SU-DHL-6 (cell line): ENCODE results near the gene OS9.
"Not testable (repeated sequence)": the region's sequence is repeated elsewhere in the genome, so short reads cannot be mapped to it uniquely, and the experiment has no call there.

ENCODE experiments used
- H2AFZ ChIP-seq: fragments of 200-600 bp; sonication (generic); 2 replicates; pipeline ENCODE4 v1.6.1; 2014; ENCODE audit warnings: low read depth, mild to moderate bottlenecking, moderate library complexity, mixed read lengths, antibody characterized with exemption, low read length; ENCODE audit not compliant: severe bottlenecking
- H3F3A ChIP-seq: fragments of 200-600 bp; shearing (Covaris generic); 2 replicates; pipeline ENCODE4 v1.6.0; 2016; ENCODE audit warnings: antibody characterized with exemption, mild to moderate bottlenecking; ENCODE audit not compliant: insufficient read depth
- H3K27ac ChIP-seq: fragments of 200-600 bp; sonication (generic); 2 replicates; pipeline ENCODE4 v1.5.1; 2016; ENCODE audit warnings: low read depth, mild to moderate bottlenecking, low read length, moderate library complexity, mixed read lengths
- H3K27me3 ChIP-seq: fragments of 200-600 bp; sonication (generic), shearing (Covaris generic); 2 replicates; pipeline ENCODE4 v1.6.0; 2014; ENCODE audit warnings: mild to moderate bottlenecking, low read length
- H3K36me3 ChIP-seq: fragments of 200-600 bp; sonication (generic); 2 replicates; pipeline ENCODE4 v1.6.1; 2014; ENCODE audit warnings: mild to moderate bottlenecking, low read length, mixed read lengths
- H3K4me2 ChIP-seq: fragments of 300-600, 200-600 bp; shearing (Covaris generic), sonication (generic); 2 replicates; pipeline ENCODE4 v1.6.0; 2014; ENCODE audit warnings: low read length, low read depth, mild to moderate bottlenecking; ENCODE audit not compliant: poor library complexity, severe bottlenecking
- H3K4me3 ChIP-seq: fragments of 200-600 bp; sonication (generic); 2 replicates; pipeline ENCODE4 v1.5.1; 2014; ENCODE audit warnings: antibody characterized with exemption, low read length, mild to moderate bottlenecking, mixed read lengths; ENCODE audit not compliant: insufficient read depth, poor library complexity, severe bottlenecking
- H3K79me2 ChIP-seq: fragments of 200-600 bp; sonication (generic); 2 replicates; pipeline ENCODE4 v1.6.1; 2014; ENCODE audit warnings: mild to moderate bottlenecking, low read length, moderate library complexity; ENCODE audit not compliant: insufficient read depth
- H3K9ac ChIP-seq: fragments of 200-600 bp; sonication (generic); 2 replicates; pipeline ENCODE4 v1.7.0; 2014; ENCODE audit warnings: mild to moderate bottlenecking, low read length
- H3K9me2 ChIP-seq: fragments of 200-600 bp; sonication (generic); replicated peaks from 2 replicates; pipeline ENCODE4 v1.6.1; 2014; ENCODE audit warnings: low read length; ENCODE audit not compliant: insufficient read depth
- H3K9me3 ChIP-seq: fragments of 200-600 bp; sonication (generic); 2 replicates; pipeline ENCODE4 v1.6.1; 2014; ENCODE audit warnings: low read length, mixed read lengths; ENCODE audit not compliant: insufficient read depth
- H4K20me1 ChIP-seq: fragments of 200-600 bp; sonication (generic); 2 replicates; pipeline ENCODE4 v1.6.1; 2014; ENCODE audit warnings: low read depth, mild to moderate bottlenecking, antibody characterized with exemption, low read length, moderate library complexity, mixed read lengths
- CTCF ChIP-seq: fragments of 200-600 bp; sonication (generic); IDR thresholded peaks from one replicate; pipeline ENCODE4 v1.5.1; 2017; ENCODE audit warnings: antibody characterized with exemption, mild to moderate bottlenecking, low read length, moderate library complexity; ENCODE audit not compliant: insufficient read depth, poor library complexity, severe bottlenecking
- EZH2phosphoT487 ChIP-seq: fragments of 200-600 bp; sonication (generic), shearing (Covaris generic); conservative IDR thresholded peaks from 2 replicates; pipeline ENCODE4 v1.6.1; 2018; ENCODE audit warnings: mild to moderate bottlenecking, antibody characterized with exemption, low read length, moderate library complexity, mixed read lengths

Gene OS9

GRCh38 chr12:57693659-57694458 is at the start of gene OS9:
OS9 (plus strand) TSS chr12:57694132; CDS start chr12:57694162, 30 bp downstream.
- H4K20me1 ChIP-seq: no peaks in the 10 kb centered on the region
- peaks cover 16% of the 10 kb centered on the region for H3K79me2 ChIP-seq
- H3K9me2 ChIP-seq: no peaks in the 10 kb centered on the region
- peak within 1 kb of the TSS; percentile 98 for H3K4me3 ChIP-seq
- no peaks in the 10 kb centered on the region for H3K27me3 ChIP-seq
- H3K27ac ChIP-seq: 0 out of 2 replicates have a peak within 1 kb of the TSS, but pooled peaks have one; percentile 39
- peak within 1 kb of the TSS; percentile 93 for H3K4me2 ChIP-seq
- peak within 1 kb of the TSS; percentile 88 for H2AFZ ChIP-seq
- H3K9ac ChIP-seq: peak within 1 kb of the TSS; percentile 81
- H3K36me3 ChIP-seq: 0 out of 2 replicates have a peak, but pooled peaks cover 9% of the 10 kb centered on the region
- TF ChIP-seq EZH2phosphoT487: no peak
- peak; percentile 73 for TF ChIP-seq CTCF
- no peaks in the 10 kb centered on the region for H3K9me3 ChIP-seq
- no peaks in the 10 kb centered on the region for H3F3A ChIP-seq

- H3K9ac ChIP-seq, H2AFZ ChIP-seq: not testable (repeated sequence)
These were observed 47.8 kb upstream of the OS9 start for GRCh38 chr12:57645990-57646658.

GRCh38 chr12:57646659-57647049 is 47.3 kb upstream of the OS9 start:
- not testable (repeated sequence) for H3K9me3 ChIP-seq, H3K27ac ChIP-seq, H2AFZ ChIP-seq, H3K9ac ChIP-seq, H3K4me2 ChIP-seq, H3K9me2 ChIP-seq, H4K20me1 ChIP-seq, H3K36me3 ChIP-seq, H3K79me2 ChIP-seq, H3K4me3 ChIP-seq, H3F3A ChIP-seq, H3K27me3 ChIP-seq

More at GRCh38 chr12:57645990-57646658, 47.8 kb upstream of the OS9 start:
- not testable (repeated sequence) for H3K4me3 ChIP-seq, H3K36me3 ChIP-seq, H3K79me2 ChIP-seq, H3K9me3 ChIP-seq, H3F3A ChIP-seq, H4K20me1 ChIP-seq, H3K9me2 ChIP-seq, H3K27ac ChIP-seq, H3K4me2 ChIP-seq, H3K27me3 ChIP-seq

- no peak overlapping the region for H2AFZ ChIP-seq
- H3K79me2 ChIP-seq: no peaks in the 10 kb centered on the region
- no peaks in the 10 kb centered on the region for H3K9me2 ChIP-seq
- H3K27ac ChIP-seq: no peak overlapping the region
- H3K27me3 ChIP-seq: no peaks in the 10 kb centered on the region
- no peak overlapping the region for H3K4me2 ChIP-seq
- H3K9ac ChIP-seq: no peak overlapping the region
- H3K36me3 ChIP-seq: no peaks in the 10 kb centered on the region
- no peaks in the 10 kb centered on the region; the same call in 1 of the 2 replicates for H3K9me3 ChIP-seq
- no peaks in the 10 kb centered on the region for H4K20me1 ChIP-seq
- H3K4me3 ChIP-seq: no peak overlapping the region
- H3F3A ChIP-seq: no peaks in the 10 kb centered on the region
- no peak for TF ChIP-seq CTCF
- TF ChIP-seq EZH2phosphoT487: no peak
These were observed 39.9 kb upstream of the OS9 start for GRCh38 chr12:57654042-57654441.
